B cell (primary cell): ENCODE data around the gene FAM107A. TPM values are rescaled to one million over a fixed set of nuclear protein-coding genes. Genes with fewer than 3 reads are reported as not detected.

ENCODE experiments used
- ATAC-seq: fragments of 200-7000 bp; cut with Tn5 transposase; one replicate; pipeline ENCODE4 v1.10.0; 2021; ENCODE audit warnings: low read depth, mild to moderate bottlenecking, moderate number of reproducible peaks, moderate library complexity
- CTCF ChIA-PET: fragments of 350-600 bp; sonication (Branson Sonifier 250); formaldehyde crosslinking; loops from one replicate; lab custom pipeline; 2021; ENCODE audit warnings: antibody characterized with exemption, inconsistent platforms; lab: Charles Lee
- POLR2A ChIA-PET: fragments of 350-600 bp; sonication (Branson Sonifier 250); formaldehyde crosslinking; loops from one replicate; lab custom pipeline; 2021; ENCODE audit warnings: antibody characterized with exemption; lab: Charles Lee
- DNase-seq: peaks from one replicate; pipeline ENCODE4 v3.0.0; 2013
- H2AFZ ChIP-seq: 2 replicates; pipeline ENCODE4 v1.6.1; 2012; ENCODE audit warnings: mild to moderate bottlenecking, low read depth, low read length; ENCODE audit not compliant: insufficient read depth, poor library complexity, severe bottlenecking
- H3K27ac ChIP-seq, 2 donors: 1 replicate in 1 of 2; 2 replicates in 1 of 2; pipeline ENCODE4 v1.5.1; 2012 to 2013; ENCODE audit warnings: low read length in 2 of 2, mild to moderate bottlenecking in 2 of 2, moderate library complexity in 1 of 2
- H3K27me3 ChIP-seq, 4 experiments: fragments of 200-600 bp in 1 of 4; sonication (generic) in 1 of 4; replicated peaks in 1 of 4; 1 replicate in 2 of 4; 2 replicates in 2 of 4; pipeline versions ENCODE4 v1.6.1 to v1.7.0; 2013 to 2016; ENCODE audit warnings: low read length in 3 of 4, mild to moderate bottlenecking in 2 of 4, mixed read lengths in 1 of 4, moderate library complexity in 1 of 4; ENCODE audit not compliant: insufficient read depth in 4 of 4, control insufficient read depth in 3 of 4; ENCODE audit errors: control extremely low read depth in 1 of 4
- H3K36me3 ChIP-seq, 2 experiments: replicated peaks in 1 of 2; 1 replicate in 1 of 2; 2 replicates in 1 of 2; pipeline versions ENCODE4 v1.6.1 to v1.7.1; 2013; ENCODE audit warnings: low read length in 1 of 2; ENCODE audit not compliant: insufficient read depth in 2 of 2, control insufficient read depth in 1 of 2; ENCODE audit errors: control extremely low read depth in 1 of 2, extremely low read depth in 1 of 2
- H3K4me1 ChIP-seq, 2 donors: fragments of 200-600 bp in 1 of 2; sonication (generic) in 1 of 2; 1 replicate in 1 of 2; 2 replicates in 1 of 2; pipeline versions ENCODE4 v1.5.1 to v1.6.1; 2013 to 2017; ENCODE audit warnings: low read length in 2 of 2; ENCODE audit not compliant: control insufficient read depth in 2 of 2, insufficient read depth in 2 of 2
- H3K4me2 ChIP-seq: replicated peaks from 2 replicates; pipeline ENCODE3; 2012; ENCODE audit warnings: mild to moderate bottlenecking, low read depth, low read length; ENCODE audit not compliant: poor library complexity, severe bottlenecking
- H3K4me3 ChIP-seq, 5 experiments: fragments of 200-600 bp in 1 of 5; sonication (generic) in 1 of 5; 1 replicate in 3 of 5; 2 replicates in 2 of 5; pipeline versions ENCODE4 v1.5.1 to v1.7.0; 2011 to 2016; ENCODE audit warnings: low read length in 4 of 5, mild to moderate bottlenecking in 4 of 5, low read depth in 2 of 5, control low read depth in 1 of 5, moderate library complexity in 1 of 5; ENCODE audit not compliant: insufficient read depth in 1 of 5; ENCODE audit errors: control extremely low read depth in 1 of 5, extremely low read depth in 1 of 5
- H3K79me2 ChIP-seq: fragments of 200-600 bp; sonication (generic); one replicate; pipeline ENCODE4 v1.6.0; 2016; ENCODE audit warnings: low read length; ENCODE audit not compliant: control insufficient read depth, insufficient read depth
- H3K9ac ChIP-seq: fragments of 200-600 bp; sonication (generic); 2 replicates; pipeline ENCODE4 v1.6.1; 2017; ENCODE audit warnings: mild to moderate bottlenecking, low read length, moderate library complexity
- H3K9me3 ChIP-seq, 3 donors: one replicate each; pipeline versions ENCODE4 v1.6.1 to v1.7.1; 2013; ENCODE audit warnings: low read length in 2 of 3; ENCODE audit not compliant: control insufficient read depth in 2 of 3, insufficient read depth in 1 of 3; ENCODE audit errors: control extremely low read depth in 1 of 3
- H4K20me1 ChIP-seq: 2 replicates; pipeline ENCODE4 v1.6.0; 2012; ENCODE audit warnings: mild to moderate bottlenecking, low read length; ENCODE audit not compliant: insufficient read depth, control insufficient read depth, poor library complexity, severe bottlenecking
- H3K27ac Mint-ChIP-seq: one replicate; pipeline ENCODE4 v1.8.0; 2021; ENCODE audit warnings: mixed read lengths
- H3K27me3 Mint-ChIP-seq: one replicate; pipeline ENCODE4 v1.8.0; 2021; ENCODE audit warnings: mixed read lengths
- H3K4me1 Mint-ChIP-seq: one replicate; pipeline ENCODE4 v1.8.0; 2021; ENCODE audit warnings: mixed read lengths
- H3K4me3 Mint-ChIP-seq: one replicate; pipeline ENCODE4 v1.8.0; 2021; ENCODE audit warnings: mixed read lengths
- H3K9me3 Mint-ChIP-seq: one replicate; pipeline ENCODE4 v1.8.0; 2022; ENCODE audit warnings: mixed read lengths; ENCODE audit not compliant: insufficient read depth
- CTCF ChIP-seq: fragments of 200-600 bp; IDR thresholded peaks from one replicate; pipeline ENCODE4 v1.8.0; 2022; ENCODE audit warnings: antibody characterized with exemption, mild to moderate bottlenecking
- EZH2 ChIP-seq: IDR thresholded peaks from 2 replicates; pipeline ENCODE4 v1.6.1; 2012; ENCODE audit warnings: borderline replicate concordance, low read depth, mild to moderate bottlenecking, moderate library complexity, low read length; ENCODE audit not compliant: insufficient read depth, poor library complexity, severe bottlenecking
- WGBS: methylation state at CpG from one replicate; pipeline ENCODE4 v1.1.5; 2013; ENCODE audit warnings: missing lambda C conversion rate; ENCODE audit not compliant: insufficient coverage; 5-methylcytosine and 5-hydroxymethylcytosine counted together
- intact Hi-C: fragments of 100-400 bp; cut with micrococcal nuclease; formaldehyde crosslinking; loops from one replicate; pipeline ENCODE4 v1.10.0; 2022
- polyA plus RNA-seq: library from polyadenylated mRNA; depleted of rRNA; stranded (reverse); fragments of >200 nt; gene quantifications from 2 replicates; pipeline ENCODE4 v1.2.3, GENCODE V29; 2012
- total RNA-seq, 2 donors: library from RNA; stranded (reverse); fragments of 120-200 nt in 1 of 2; gene quantifications; 1 replicate in 1 of 2; 2 replicates in 1 of 2; pipeline versions ENCODE4 v1.2.3 to v1.2.4, GENCODE V29; 2013 to 2022

Gene FAM107A
- total and polyA plus RNA-seq, 2 donors (not counting 1 experiment from before 2014, with no cell fraction given), result not detected

- ChIA-PET POLR2A (no interaction called here), CTCF (no interaction called here)
- no peak overlapping the region for H3K27ac Mint-ChIP-seq
- no CpG with 5 or more reads among the region's 1 CpG for WGBS
- Histone ChIP-seq H4K20me1 (no peaks in the 10 kb centered on the region), H3K27me3 (peaks cover 0 to 3% (median 0%) of the 10 kb centered on the region in 4 experiments), H3K9me3 (peaks cover 0 to 11% (median 0%) of the 10 kb centered on the region in 3 donors), H2AFZ (no peak overlapping the region), H3K79me2 (no peaks in the 10 kb centered on the region), H3K4me3 (no peak overlapping the region), H3K9ac (no peak overlapping the region), H3K4me2 (no peak overlapping the region), H3K4me1 (no peaks in the 10 kb centered on the region), H3K36me3 (no peaks in the 10 kb centered on the region), H3K27ac (no peak overlapping the region)
- peaks cover 25% of the 10 kb centered on the region for H3K27me3 Mint-ChIP-seq
- TF ChIP-seq CTCF, result no peak
- TF ChIP-seq EZH2, result no peak
- peaks cover 2% of the 10 kb centered on the region for H3K9me3 Mint-ChIP-seq
- ATAC-seq (no peak), DNase-seq (no peak)
- intact Hi-C loops, result no loop called here
- no peaks in the 10 kb centered on the region for H3K4me1 Mint-ChIP-seq
- no peak overlapping the region for H3K4me3 Mint-ChIP-seq
Measured at GRCh38 chr3:58553003-58553402, 24.2 kb downstream of the FAM107A start.

DNA sequence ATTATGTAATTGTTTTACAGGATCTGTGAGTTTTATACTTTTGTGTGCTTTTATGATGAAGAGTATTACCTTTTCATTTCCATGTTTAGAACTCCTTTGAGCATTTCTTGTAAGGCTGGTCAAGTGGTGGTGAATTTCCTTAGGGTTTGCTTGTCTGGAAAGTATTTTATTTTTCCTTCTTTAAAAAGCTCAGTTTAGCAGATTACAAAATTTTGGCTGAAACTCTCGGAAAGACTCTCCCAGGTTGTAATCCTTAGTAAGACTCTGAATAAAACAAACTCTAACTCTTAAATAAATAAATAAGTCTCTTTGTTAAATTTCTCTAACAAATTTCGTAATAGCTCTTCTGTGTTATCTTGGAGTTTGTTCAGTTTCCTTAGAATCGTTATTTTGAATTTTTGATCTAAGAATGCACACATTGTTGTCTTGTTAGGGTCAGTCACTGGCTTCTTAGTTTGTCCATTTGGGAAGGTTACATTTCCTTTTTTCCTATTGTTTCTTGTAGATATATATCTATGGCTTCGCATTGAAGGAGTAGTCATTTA is 25.5 kb downstream of the FAM107A start:
- Mint-ChIP-seq H3K4me1 (no peaks in the 10 kb centered on the region), H3K27me3 (peaks cover 15% of the 10 kb centered on the region), H3K27ac (no peak overlapping the region), H3K9me3 (peaks cover 2% of the 10 kb centered on the region), H3K4me3 (no peak overlapping the region)
- TF ChIP-seq EZH2 (no peak), CTCF (no peak)
- Histone ChIP-seq H2AFZ (no peak overlapping the region), H3K9ac (no peak overlapping the region), H3K4me1 (no peaks in the 10 kb centered on the region), H3K27ac (no peak overlapping the region), H3K36me3 (no peaks in the 10 kb centered on the region), H3K4me2 (no peak overlapping the region), H3K27me3 (peaks cover 0 to 5% (median 2%) of the 10 kb centered on the region in 4 experiments), H4K20me1 (no peaks in the 10 kb centered on the region), H3K4me3 (no peak overlapping the region), H3K79me2 (no peaks in the 10 kb centered on the region), H3K9me3 (peaks cover 0 to 11% (median 0%) of the 10 kb centered on the region in 3 donors)
- POLR2A ChIA-PET, result no interaction called here
- no CpG with 5 or more reads among the region's 4 CpGs for WGBS
- CTCF ChIA-PET, result no interaction called here
- ATAC-seq, result no peak
- intact Hi-C loops, result no loop called here
- DNase-seq, result no peak
